Adipocyte (in vitro differentiated cells): Measurements from ENCODE around the gene CROCC.
"Not testable (repeated sequence)": the region's sequence is repeated elsewhere in the genome, so short reads cannot be mapped to it uniquely, and the experiment has no call there.

Experiments
- DNase-seq: peaks from one replicate; pipeline ENCODE4 v3.0.0-alpha.2; 2015; ENCODE audit warnings: low read depth
- H3K27me3 ChIP-seq: replicated peaks from 2 replicates; pipeline ENCODE4 v1.7.0; 2013; ENCODE audit warnings: mild to moderate bottlenecking, low read length, moderate library complexity; ENCODE audit not compliant: control insufficient read depth, insufficient read depth
- H3K36me3 ChIP-seq: 2 replicates; pipeline ENCODE4 v1.7.0; 2013; ENCODE audit warnings: low read length, mild to moderate bottlenecking, moderate library complexity; ENCODE audit not compliant: control insufficient read depth, insufficient read depth, severe bottlenecking
- H3K4me1 ChIP-seq: 2 replicates; pipeline ENCODE4 v1.7.0; 2013; ENCODE audit warnings: mild to moderate bottlenecking, low read length, moderate library complexity; ENCODE audit not compliant: control insufficient read depth, insufficient read depth
- H3K4me3 ChIP-seq: 2 replicates; pipeline ENCODE4 v1.7.0; 2013; ENCODE audit warnings: mild to moderate bottlenecking, low read length, moderate library complexity
- H3K9ac ChIP-seq: 2 replicates; pipeline ENCODE4 v1.7.0; 2013; ENCODE audit warnings: mild to moderate bottlenecking, low read length, moderate library complexity
- H3K9me3 ChIP-seq: 2 replicates; pipeline ENCODE4 v1.7.0; 2013; ENCODE audit warnings: mild to moderate bottlenecking, low read length, moderate library complexity; ENCODE audit not compliant: control insufficient read depth

CROCC gene

GRCh38 chr1:16952376-16952775 is 30.6 kb downstream of the CROCC start:
- H3K4me3 ChIP-seq, H3K9me3 ChIP-seq, H3K27me3 ChIP-seq, H3K9ac ChIP-seq, DNase-seq, H3K36me3 ChIP-seq: not testable (repeated sequence)
- H3K4me1 ChIP-seq = peaks cover 12% of the 10 kb centered on the region

DNA sequence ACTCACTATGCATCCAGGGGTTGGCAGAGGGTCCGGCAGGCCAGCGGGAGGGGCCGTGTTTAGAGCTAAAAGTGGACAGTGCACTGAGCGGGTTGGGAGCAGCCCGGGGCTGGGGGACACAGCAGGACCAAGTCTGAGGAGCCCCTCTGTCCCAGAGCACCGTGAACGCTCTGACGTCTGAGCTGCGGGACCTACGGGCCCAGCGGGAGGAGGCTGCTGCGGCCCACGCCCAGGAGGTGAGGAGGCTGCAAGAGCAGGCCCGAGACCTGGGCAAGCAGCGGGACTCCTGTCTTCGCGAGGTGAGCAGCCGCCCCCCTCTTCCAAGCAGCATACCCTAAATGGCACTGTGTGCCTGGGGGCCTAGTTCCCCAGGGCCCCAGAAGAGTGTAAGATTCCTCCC is 32.8 kb downstream of the CROCC start:
- no peak for DNase-seq
- H3K9ac ChIP-seq = no peak overlapping the region
- no peaks in the 10 kb centered on the region for H3K36me3 ChIP-seq
- H3K9me3 ChIP-seq = no peaks in the 10 kb centered on the region
- no peaks in the 10 kb centered on the region for H3K27me3 ChIP-seq
- H3K4me3 ChIP-seq = no peak overlapping the region
- peaks cover 8% of the 10 kb centered on the region for H3K4me1 ChIP-seq

- Histone ChIP-seq H3K9me3 (no peaks in the 10 kb centered on the region), H3K9ac (no peak overlapping the region), H3K36me3 (no peaks in the 10 kb centered on the region), H3K27me3 (no peaks in the 10 kb centered on the region), H3K4me3 (no peak overlapping the region), H3K4me1 (peaks cover 8% of the 10 kb centered on the region)
- DNase-seq = no peak
These were observed 33.5 kb downstream of the CROCC start for GRCh38 chr1:16955186-16955585.

GRCh38 chr1:16956775-16957174 is 35.0 kb downstream of the CROCC start:
- Histone ChIP-seq H3K9ac (peak overlapping the region; percentile 57), H3K4me3 (no peak overlapping the region), H3K36me3 (no peaks in the 10 kb centered on the region), H3K27me3 (no peaks in the 10 kb centered on the region), H3K9me3 (no peaks in the 10 kb centered on the region), H3K4me1 (peaks cover 14% of the 10 kb centered on the region)
- DNase-seq = no peak

DNA sequence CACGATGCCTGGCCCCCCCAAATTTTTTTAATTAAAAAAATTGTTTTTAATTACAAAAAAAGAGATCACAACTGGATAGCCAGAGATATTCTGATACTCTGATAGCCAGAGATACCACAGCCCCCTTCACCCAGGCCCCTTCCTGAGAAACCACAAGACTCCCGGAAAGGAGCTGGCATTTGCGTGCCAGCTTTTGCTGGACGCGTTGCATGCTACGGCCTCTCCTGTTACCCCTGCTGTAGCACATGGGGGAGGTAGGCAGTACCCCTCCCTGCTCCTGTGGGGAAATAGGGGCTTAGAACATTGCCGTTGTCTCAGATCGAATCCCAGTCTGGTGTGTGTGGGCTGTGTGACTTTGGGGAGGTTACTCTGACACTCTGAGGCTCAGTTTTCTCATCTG is 36.0 kb downstream of the CROCC start:
- no peak overlapping the region for H3K9ac ChIP-seq
- no peaks in the 10 kb centered on the region for H3K36me3 ChIP-seq
- H3K27me3 ChIP-seq = no peaks in the 10 kb centered on the region
- H3K4me3 ChIP-seq = no peak overlapping the region
- no peak for DNase-seq
- H3K9me3 ChIP-seq = no peaks in the 10 kb centered on the region
- peaks cover 14% of the 10 kb centered on the region for H3K4me1 ChIP-seq

DNA sequence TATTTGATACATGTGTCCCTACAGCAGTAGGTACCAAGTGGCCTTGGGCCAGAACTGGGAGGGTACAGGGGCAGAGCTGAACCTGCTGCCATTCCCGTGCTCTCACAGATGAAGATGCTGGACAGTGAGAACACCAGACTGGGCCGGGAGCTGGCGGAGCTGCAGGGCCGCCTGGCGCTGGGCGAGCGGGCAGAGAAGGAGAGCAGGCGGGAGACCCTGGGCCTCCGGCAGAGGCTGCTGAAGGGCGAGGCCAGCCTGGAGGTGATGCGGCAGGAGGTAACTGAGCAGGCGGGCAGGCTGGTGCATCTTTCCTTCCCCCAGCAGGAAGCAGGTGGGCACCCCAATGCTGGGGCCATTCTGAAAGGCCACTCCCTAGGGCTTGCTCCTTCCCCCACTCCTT is 36.7 kb downstream of the CROCC start:
- Histone ChIP-seq H3K36me3 (no peaks in the 10 kb centered on the region), H3K9me3 (no peaks in the 10 kb centered on the region), H3K4me3 (no peak overlapping the region), H3K27me3 (no peaks in the 10 kb centered on the region), H3K9ac (no peak overlapping the region), H3K4me1 (peaks cover 14% of the 10 kb centered on the region)
- no peak for DNase-seq

DNA sequence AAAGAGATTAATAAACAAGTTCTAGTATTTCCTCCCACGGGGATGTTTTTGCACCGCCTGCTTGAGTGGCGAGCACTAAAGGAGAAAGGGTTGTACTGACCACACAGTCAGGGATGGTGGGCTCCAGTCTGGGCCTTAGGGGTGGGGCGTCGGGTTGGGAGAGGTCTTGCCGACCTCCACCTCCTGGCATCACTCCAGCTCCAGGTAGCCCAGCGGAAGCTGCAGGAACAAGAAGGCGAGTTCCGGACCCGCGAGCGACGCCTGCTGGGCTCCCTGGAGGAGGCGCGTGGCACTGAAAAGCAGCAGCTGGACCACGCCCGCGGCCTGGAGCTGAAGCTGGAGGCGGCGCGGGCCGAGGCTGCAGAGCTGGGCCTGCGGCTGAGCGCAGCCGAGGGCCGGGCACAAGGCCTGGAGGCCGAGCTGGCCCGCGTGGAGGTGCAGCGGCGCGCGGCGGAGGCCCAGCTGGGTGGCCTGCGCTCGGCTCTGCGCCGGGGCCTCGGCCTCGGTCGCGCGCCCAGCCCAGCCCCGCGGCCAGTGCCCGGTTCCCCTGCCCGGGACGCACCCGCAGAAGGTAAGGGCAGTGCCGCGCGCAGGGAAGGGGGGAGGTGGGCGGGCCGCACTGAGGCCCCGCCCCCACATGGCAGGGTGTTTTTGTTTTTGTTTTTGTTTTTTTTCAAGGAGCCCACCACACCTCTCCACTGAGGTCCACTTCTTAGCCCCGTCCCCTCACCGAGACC is 39.0 kb downstream of the CROCC start:
- H3K4me3 ChIP-seq = peak overlapping the region; percentile 76
- DNase-seq = peak; percentile 92

GRCh38 chr1:16961297-16962133 is 39.8 kb downstream of the CROCC start:
- H3K4me3 ChIP-seq = peak overlapping the region; percentile 76
- peaks cover 9% of the 10 kb centered on the region for H3K36me3 ChIP-seq
- peak overlapping the region; percentile 85 for H3K9ac ChIP-seq
- peaks cover 6% of the 10 kb centered on the region for H3K4me1 ChIP-seq
- H3K27me3 ChIP-seq = no peaks in the 10 kb centered on the region
- no peaks in the 10 kb centered on the region for H3K9me3 ChIP-seq
- DNase-seq = no peak

More for the DNA sequence above, 39.0 kb downstream of the CROCC start:
- no peaks in the 10 kb centered on the region for H3K27me3 ChIP-seq
- H3K36me3 ChIP-seq = peaks cover 2% of the 10 kb centered on the region
- H3K9me3 ChIP-seq = no peaks in the 10 kb centered on the region
- H3K9ac ChIP-seq = peak overlapping the region; percentile 85
- peaks cover 9% of the 10 kb centered on the region for H3K4me1 ChIP-seq

GRCh38 chr1:16964169-16964568 is 42.4 kb downstream of the CROCC start:
- not testable (repeated sequence) for H3K36me3 ChIP-seq, DNase-seq, H3K4me3 ChIP-seq, H3K9me3 ChIP-seq, H3K9ac ChIP-seq, H3K27me3 ChIP-seq
- H3K4me1 ChIP-seq = peaks cover 10% of the 10 kb centered on the region

- no peaks in the 10 kb centered on the region for H3K9me3 ChIP-seq
- H3K4me3 ChIP-seq = no peak overlapping the region
- peaks cover 10% of the 10 kb centered on the region for H3K4me1 ChIP-seq
- no peaks in the 10 kb centered on the region for H3K27me3 ChIP-seq
- DNase-seq = no peak
- H3K36me3 ChIP-seq = peaks cover 9% of the 10 kb centered on the region
- H3K9ac ChIP-seq = no peak overlapping the region
These were observed 43.8 kb downstream of the CROCC start for GRCh38 chr1:16965486-16966067.

- H3K4me1 ChIP-seq = peaks cover 8% of the 10 kb centered on the region
- DNase-seq = no peak
- H3K9ac ChIP-seq = no peak overlapping the region
- H3K9me3 ChIP-seq = no peaks in the 10 kb centered on the region
- H3K4me3 ChIP-seq = no peak overlapping the region
- H3K36me3 ChIP-seq = peaks cover 9% of the 10 kb centered on the region
- no peaks in the 10 kb centered on the region for H3K27me3 ChIP-seq
These were observed 44.6 kb downstream of the CROCC start for GRCh38 chr1:16966282-16966681.
